Stimulated activated CD8-positive, alpha-beta memory T cell treated with anti-CD3 and anti-CD28 coated beads, Interleukin-12 subunit alpha, Interleukin-12 subunit beta, amount 100 ng/mL, for 1 hour (primary cell): Measurements from ENCODE around the gene FAM20A.
A peak's percentile ranks its signal among the peaks of the same experiment; 100 is the strongest.
"Not testable (repeated sequence)": the region's sequence is repeated elsewhere in the genome, so short reads cannot be mapped to it uniquely, and the experiment has no call there.

Source experiments
- DNase-seq: peaks from one replicate; pipeline ENCODE4 v3.0.0-alpha.2; 2020; ENCODE audit warnings: low read depth

The FAM20A gene

GRCh38 chr17:68519911-68520310 lies 81.3 kb downstream of the FAM20A start:
- DNase-seq, result no peak

- DNase-seq, result not testable (repeated sequence)
Measured at GRCh38 chr17:68519051-68519450, 82.1 kb downstream of the FAM20A start.

- no peak for DNase-seq
Measured at GRCh38 chr17:68518063-68518815, 82.9 kb downstream of the FAM20A start.

GRCh38 chr17:68517605-68518004 lies 83.6 kb downstream of the FAM20A start:
- not testable (repeated sequence) for DNase-seq

- no peak for DNase-seq
Measured at GRCh38 chr17:68516732-68517131, 84.4 kb downstream of the FAM20A start.

- DNase-seq, result no peak
Measured at GRCh38 chr17:68514831-68515635, 86.1 kb downstream of the FAM20A start.

GRCh38 chr17:68513932-68514331 lies 87.2 kb downstream of the FAM20A start:
- no peak for DNase-seq

- DNase-seq, result no peak
Measured at GRCh38 chr17:68512960-68513474, 88.2 kb downstream of the FAM20A start.

- peak; percentile 88 for DNase-seq
Measured at GRCh38 chr17:68512247-68512959, 88.8 kb downstream of the FAM20A start, which contains the start of gene PRKAR1A. Gene PRKAR1A (plus strand): TSS chr17:68512430. CDS start chr17:68515400, 2,970 bp downstream.

GRCh38 chr17:68511671-68512246 lies 89.4 kb downstream of the FAM20A start:
- peak; percentile 62 for DNase-seq

- no peak for DNase-seq
Measured at GRCh38 chr17:68511254-68511670, 89.9 kb downstream of the FAM20A start.

- DNase-seq, result no peak
Measured at GRCh38 chr17:68509141-68510057, 91.8 kb downstream of the FAM20A start.

- DNase-seq, result no peak
Measured at GRCh38 chr17:68507576-68507975, 93.6 kb downstream of the FAM20A start.

GRCh38 chr17:68505951-68506350 lies 95.2 kb downstream of the FAM20A start:
- DNase-seq, result no peak

GRCh38 chr17:68501074-68501473 lies 100.1 kb downstream of the FAM20A start:
- no peak for DNase-seq

GRCh38 chr17:68499587-68499986 lies 101.6 kb downstream of the FAM20A start:
- no peak for DNase-seq

- DNase-seq, result no peak
Measured at GRCh38 chr17:68498479-68499326, 102.5 kb downstream of the FAM20A start.

GRCh38 chr17:68497885-68498319 lies 103.3 kb downstream of the FAM20A start:
- DNase-seq, result no peak

GRCh38 chr17:68495081-68495480 lies 106.1 kb downstream of the FAM20A start:
- no peak for DNase-seq
